ENCODE results near the gene TIMM22. TPM values are rescaled to one million over a fixed set of nuclear protein-coding genes. Genes with fewer than 3 reads are reported as not detected.
A peak's percentile ranks its signal among the peaks of the same experiment; 100 is the strongest.

Gene TIMM22
- total RNA-seq, 1 donor from 2014 or later = 12.6 TPM

- Mint-ChIP-seq H3K4me1 (ENCODE audit: unreplicated experiment) (peaks cover 46% of the 10 kb centered on the region), H3K36me3 (ENCODE audit: unreplicated experiment) (peaks cover under 1% of the 10 kb centered on the region), H3K9me3 (ENCODE audit: unreplicated experiment) (no peaks in the 10 kb centered on the region), H3K27me3 (ENCODE audit: unreplicated experiment) (no peaks in the 10 kb centered on the region), H3K27ac (ENCODE audit: unreplicated experiment) (peak overlapping the region; percentile 91), H3K4me3 (ENCODE audit: unreplicated experiment) (peak overlapping the region; percentile 94)
- TF ChIP-seq, protein P1, sequence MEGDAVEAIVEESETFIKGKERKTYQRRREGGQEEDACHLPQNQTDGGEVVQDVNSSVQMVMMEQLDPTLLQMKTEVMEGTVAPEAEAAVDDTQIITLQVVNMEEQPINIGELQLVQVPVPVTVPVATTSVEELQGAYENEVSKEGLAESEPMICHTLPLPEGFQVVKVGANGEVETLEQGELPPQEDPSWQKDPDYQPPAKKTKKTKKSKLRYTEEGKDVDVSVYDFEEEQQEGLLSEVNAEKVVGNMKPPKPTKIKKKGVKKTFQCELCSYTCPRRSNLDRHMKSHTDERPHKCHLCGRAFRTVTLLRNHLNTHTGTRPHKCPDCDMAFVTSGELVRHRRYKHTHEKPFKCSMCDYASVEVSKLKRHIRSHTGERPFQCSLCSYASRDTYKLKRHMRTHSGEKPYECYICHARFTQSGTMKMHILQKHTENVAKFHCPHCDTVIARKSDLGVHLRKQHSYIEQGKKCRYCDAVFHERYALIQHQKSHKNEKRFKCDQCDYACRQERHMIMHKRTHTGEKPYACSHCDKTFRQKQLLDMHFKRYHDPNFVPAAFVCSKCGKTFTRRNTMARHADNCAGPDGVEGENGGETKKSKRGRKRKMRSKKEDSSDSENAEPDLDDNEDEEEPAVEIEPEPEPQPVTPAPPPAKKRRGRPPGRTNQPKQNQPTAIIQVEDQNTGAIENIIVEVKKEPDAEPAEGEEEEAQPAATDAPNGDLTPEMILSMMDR (IDR thresholded peaks at IDR 0.05) = no peak
- no peak for DNase-seq (ENCODE audit: extremely low spot score, unreplicated experiment)
These were observed 18.5 kb upstream of the TIMM22 start for GRCh38 chr17:978103-979093.

DNA sequence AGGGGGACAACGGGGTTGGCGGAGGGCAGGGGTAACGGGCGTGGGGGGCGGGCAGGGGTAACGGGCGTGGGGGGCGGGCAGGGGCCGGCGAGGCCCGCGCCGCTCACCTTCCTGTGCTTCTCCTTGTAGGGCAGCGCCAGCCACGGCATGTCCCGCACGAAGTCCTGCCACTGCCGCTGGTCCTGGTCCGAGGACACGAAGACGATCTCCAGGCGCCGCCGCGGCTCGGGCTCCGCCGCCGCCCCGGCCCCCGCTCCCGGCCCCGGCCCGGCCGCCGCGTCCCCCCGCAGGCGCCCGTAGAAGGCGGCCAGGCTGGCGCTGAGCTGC lies 17.8 kb upstream of the TIMM22 start:
- Mint-ChIP-seq H3K4me1 (ENCODE audit: unreplicated experiment) (peaks cover 45% of the 10 kb centered on the region), H3K9me3 (ENCODE audit: unreplicated experiment) (no peaks in the 10 kb centered on the region), H3K4me3 (ENCODE audit: unreplicated experiment) (peak overlapping the region; percentile 66), H3K27me3 (ENCODE audit: unreplicated experiment) (no peaks in the 10 kb centered on the region), H3K27ac (ENCODE audit: unreplicated experiment) (no peak overlapping the region), H3K36me3 (ENCODE audit: unreplicated experiment) (no peaks in the 10 kb centered on the region)
- no peak for DNase-seq (ENCODE audit: extremely low spot score, unreplicated experiment)
- TF ChIP-seq, protein P1 (IDR thresholded peaks at IDR 0.05) = no peak

DNA sequence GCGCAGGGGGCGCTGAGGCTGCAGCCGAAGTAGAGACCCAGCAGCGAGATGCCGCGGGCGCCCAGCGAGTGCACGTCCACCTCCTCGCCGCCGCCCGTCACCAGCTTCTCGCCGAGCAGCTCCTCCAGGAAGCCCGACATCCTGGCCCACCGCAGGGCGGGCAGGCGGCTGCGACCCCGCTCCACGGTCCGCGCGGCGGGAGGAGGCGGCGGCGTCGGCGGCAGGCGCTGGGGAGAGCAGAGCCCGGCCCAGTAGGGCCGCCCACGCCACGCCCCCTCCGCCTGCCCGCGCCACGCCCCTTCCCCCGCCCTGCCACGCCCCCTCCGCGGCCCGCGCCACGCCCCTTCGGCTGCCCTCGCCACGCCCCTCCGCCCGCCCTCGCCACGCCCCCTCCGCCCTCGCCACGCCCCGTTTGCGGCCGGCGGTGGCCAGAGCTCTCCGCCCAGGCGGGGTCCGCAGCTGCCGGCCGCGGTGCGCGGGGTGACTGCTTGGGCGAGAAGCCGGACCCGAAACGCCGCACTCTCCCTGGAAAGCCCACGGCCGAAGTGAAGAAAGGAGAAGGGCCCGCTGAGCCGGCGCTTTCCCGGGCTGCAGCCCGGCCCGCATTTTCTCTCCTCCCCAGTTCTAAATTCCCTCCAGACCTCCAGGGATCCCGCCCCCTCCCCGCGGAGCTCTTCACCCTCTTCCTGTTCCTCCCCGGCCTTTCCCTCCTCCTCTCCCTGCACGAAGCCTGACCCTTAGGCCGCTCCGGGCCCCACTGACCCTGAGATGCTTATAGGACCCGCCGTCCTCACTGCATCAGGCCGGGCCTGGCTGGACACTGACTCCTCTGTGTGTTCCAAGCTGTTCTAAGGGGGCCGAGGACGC lies 17.2 kb upstream of the TIMM22 start, which contains the start of gene NXN:
NXN (minus strand) TSS at position 238 of the 867 bp plus-strand sequence.
- H3K4me1 Mint-ChIP-seq (ENCODE audit: unreplicated experiment) = peaks cover 42% of the 10 kb centered on the region
- no peaks in the 10 kb centered on the region for H3K9me3 Mint-ChIP-seq (ENCODE audit: unreplicated experiment)
- TF ChIP-seq, protein P1 (IDR thresholded peaks at IDR 0.05) = peak; percentile 44
- H3K36me3 Mint-ChIP-seq (ENCODE audit: unreplicated experiment) = no peaks in the 10 kb centered on the region
- no peaks in the 10 kb centered on the region for H3K27me3 Mint-ChIP-seq (ENCODE audit: unreplicated experiment)
- DNase-seq (ENCODE audit: extremely low spot score, unreplicated experiment) = peak; percentile 98
- H3K27ac Mint-ChIP-seq (ENCODE audit: unreplicated experiment) = peak within 1 kb of the TSS; percentile 92
- H3K4me3 Mint-ChIP-seq (ENCODE audit: unreplicated experiment) = peak within 1 kb of the TSS; percentile 94

DNA sequence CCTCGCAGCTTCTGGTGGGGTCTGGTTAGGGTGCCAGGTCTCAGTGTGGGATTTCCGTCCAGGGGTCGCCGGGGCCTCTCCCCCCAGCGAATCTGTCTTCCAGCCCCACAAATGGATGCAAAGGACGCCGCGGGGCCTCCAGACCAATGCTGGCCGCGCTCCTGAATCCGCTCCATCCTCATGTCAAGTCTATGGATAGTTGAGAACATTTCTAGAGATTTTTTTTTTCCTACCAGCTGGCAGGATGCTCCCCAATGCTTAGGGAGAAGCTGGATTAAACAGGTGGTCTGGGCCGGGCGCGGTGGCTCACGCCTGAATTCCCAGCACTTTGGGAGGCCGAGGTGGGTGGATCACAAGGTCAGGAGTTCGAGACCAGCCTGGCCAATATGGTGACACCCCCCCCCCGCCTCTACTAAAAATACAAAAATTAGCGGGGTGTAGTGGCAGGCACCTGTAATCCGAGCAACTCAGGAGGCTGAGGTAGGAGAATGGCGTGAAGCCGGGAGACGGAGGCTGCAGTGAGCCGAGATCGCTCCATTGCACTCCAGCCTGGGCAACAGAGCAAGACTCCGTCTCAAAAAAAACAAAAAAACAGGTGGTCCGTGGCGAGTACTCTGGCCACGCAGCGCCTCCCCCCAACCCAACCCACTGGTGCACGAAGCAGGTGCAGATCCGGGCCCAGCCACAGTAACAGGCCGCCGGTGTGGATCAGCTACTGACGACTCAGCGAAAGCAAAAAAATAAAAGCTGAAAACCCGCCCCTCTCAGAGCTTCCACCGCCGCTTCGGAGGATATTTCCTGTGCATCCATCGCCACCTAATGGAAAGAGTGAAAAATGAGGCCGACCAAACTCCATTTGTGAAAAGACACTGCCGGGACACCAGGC lies 16.3 kb upstream of the TIMM22 start:
- peak overlapping the region; percentile 92 for H3K27ac Mint-ChIP-seq (ENCODE audit: unreplicated experiment)
- peak; percentile 91 for DNase-seq (ENCODE audit: extremely low spot score, unreplicated experiment)
- H3K9me3 Mint-ChIP-seq (ENCODE audit: unreplicated experiment) = no peaks in the 10 kb centered on the region
- H3K27me3 Mint-ChIP-seq (ENCODE audit: unreplicated experiment) = no peaks in the 10 kb centered on the region
- peaks cover 33% of the 10 kb centered on the region for H3K4me1 Mint-ChIP-seq (ENCODE audit: unreplicated experiment)
- H3K36me3 Mint-ChIP-seq (ENCODE audit: unreplicated experiment) = no peaks in the 10 kb centered on the region
- peak overlapping the region; percentile 87 for H3K4me3 Mint-ChIP-seq (ENCODE audit: unreplicated experiment)
- TF ChIP-seq, protein P1 (IDR thresholded peaks at IDR 0.05) = peak; percentile 81
